CD14-positive monocyte (primary cell): ENCODE results near the gene RASAL3. TPM values are rescaled to one million over a fixed set of nuclear protein-coding genes. Genes with fewer than 3 reads are reported as not detected.
"Not testable (repeated sequence)": the region's sequence is repeated elsewhere in the genome, so short reads cannot be mapped to it uniquely, and the experiment has no call there.

Experiments used
- DNase-seq, 3 donors: peaks; one replicate each; pipeline ENCODE4 v3.0.0-alpha.2; 2011 to 2022
- H2AFZ ChIP-seq: 2 replicates; pipeline ENCODE4 v1.6.0; 2012; ENCODE audit warnings: mild to moderate bottlenecking, low read depth, low read length, inconsistent platforms; ENCODE audit not compliant: insufficient read depth, poor library complexity, severe bottlenecking
- H3K27ac ChIP-seq, 2 donors: 1 replicate in 1 of 2; 2 replicates in 1 of 2; pipeline ENCODE4 v1.5.1; 2012 to 2013; ENCODE audit warnings: low read length in 2 of 2, control low read depth in 1 of 2, inconsistent platforms in 1 of 2, low read depth in 1 of 2, mild to moderate bottlenecking in 1 of 2
- H3K27me3 ChIP-seq, 2 donors: one replicate each; pipeline versions ENCODE4 v1.6.0 to v1.6.1; 2011 to 2013; ENCODE audit warnings: low read length in 2 of 2; ENCODE audit not compliant: control insufficient read depth in 2 of 2, insufficient read depth in 2 of 2
- H3K36me3 ChIP-seq, 2 donors: replicated peaks in 1 of 2; 1 replicate in 1 of 2; 2 replicates in 1 of 2; pipeline versions ENCODE4 v1.5.1 to v1.6.1; 2012 to 2013; ENCODE audit warnings: low read length in 2 of 2, control low read depth in 1 of 2, inconsistent platforms in 1 of 2, mild to moderate bottlenecking in 1 of 2; ENCODE audit not compliant: insufficient read depth in 2 of 2, control insufficient read depth in 1 of 2
- H3K4me1 ChIP-seq, 2 donors: 1 replicate in 1 of 2; 2 replicates in 1 of 2; pipeline versions ENCODE4 v1.5.1 to v1.6.1; 2012 to 2013; ENCODE audit warnings: low read length in 2 of 2, control low read depth in 1 of 2, inconsistent platforms in 1 of 2, mild to moderate bottlenecking in 1 of 2, moderate library complexity in 1 of 2; ENCODE audit not compliant: insufficient read depth in 2 of 2, control insufficient read depth in 1 of 2
- H3K4me2 ChIP-seq: replicated peaks from 2 replicates; pipeline ENCODE3; 2012; ENCODE audit warnings: low read length, moderate library complexity, mild to moderate bottlenecking; ENCODE audit not compliant: poor library complexity, severe bottlenecking; ENCODE audit errors: extremely low read depth
- H3K4me3 ChIP-seq, 3 experiments: fragments of 200-600 bp in 1 of 3; sonication (generic) in 1 of 3; replicated peaks in 1 of 3; 1 replicate in 2 of 3; 2 replicates in 1 of 3; pipeline ENCODE4 v1.5.1; 2011 to 2013; ENCODE audit warnings: low read length in 3 of 3, mild to moderate bottlenecking in 3 of 3, control low read depth in 2 of 3, low read depth in 2 of 3, inconsistent platforms in 1 of 3, moderate library complexity in 1 of 3
- H3K79me2 ChIP-seq: 2 replicates; pipeline ENCODE4 v1.6.0; 2012; ENCODE audit warnings: mild to moderate bottlenecking, control low read depth, inconsistent platforms, low read length, moderate library complexity; ENCODE audit not compliant: insufficient read depth
- H3K9ac ChIP-seq: 2 replicates; pipeline ENCODE4 v1.6.0; 2017; ENCODE audit warnings: low read length, mild to moderate bottlenecking; ENCODE audit not compliant: insufficient read depth, poor library complexity, severe bottlenecking
- H3K9me3 ChIP-seq, 2 donors: replicated peaks in 1 of 2; 1 replicate in 1 of 2; 2 replicates in 1 of 2; pipeline versions ENCODE4 v1.5.1 to v1.6.1; 2012 to 2013; ENCODE audit warnings: low read length in 2 of 2, control low read depth in 1 of 2; ENCODE audit not compliant: control insufficient read depth in 1 of 2, insufficient read depth in 1 of 2
- H4K20me1 ChIP-seq: 2 replicates; pipeline ENCODE4 v1.6.0; 2012; ENCODE audit warnings: mild to moderate bottlenecking, low read length, control low read depth, moderate library complexity; ENCODE audit not compliant: insufficient read depth
- H3K27ac Mint-ChIP-seq, 7 donors: one replicate each; pipeline ENCODE4 v1.8.0; 2020; ENCODE audit warnings: mild to moderate bottlenecking in 7 of 7, mixed read lengths in 7 of 7, moderate library complexity in 6 of 7, inconsistent platforms in 2 of 7
- H3K27me3 Mint-ChIP-seq, 3 donors: one replicate each; pipeline ENCODE4 v1.8.0; 2021 to 2022; ENCODE audit warnings: low read depth in 3 of 3, mild to moderate bottlenecking in 3 of 3, mixed read lengths in 3 of 3, moderate library complexity in 3 of 3, inconsistent platforms in 1 of 3
- H3K36me3 Mint-ChIP-seq, 2 donors: one replicate each; pipeline ENCODE4 v1.8.0; 2020; ENCODE audit warnings: mixed read lengths in 2 of 2, inconsistent platforms in 1 of 2, mild to moderate bottlenecking in 1 of 2
- H3K4me1 Mint-ChIP-seq: one replicate; pipeline ENCODE4 v1.8.0; 2020; ENCODE audit warnings: mild to moderate bottlenecking, mixed read lengths
- H3K4me3 Mint-ChIP-seq, 2 donors: one replicate each; pipeline ENCODE4 v1.8.0; 2020; ENCODE audit warnings: mild to moderate bottlenecking in 2 of 2, mixed read lengths in 2 of 2, moderate library complexity in 1 of 2
- H3K9me3 Mint-ChIP-seq, 7 donors: one replicate each; pipeline ENCODE4 v1.8.0; 2020 to 2022; ENCODE audit warnings: mixed read lengths in 7 of 7, mild to moderate bottlenecking in 6 of 7, moderate library complexity in 6 of 7, inconsistent platforms in 2 of 7
- WGBS: methylation state at CpG from one replicate; pipeline ENCODE4 v1.1.5; 2013; ENCODE audit warnings: missing lambda C conversion rate; ENCODE audit not compliant: insufficient coverage; 5-methylcytosine and 5-hydroxymethylcytosine counted together
- intact Hi-C, 2 donors: fragments of 100-400 bp; cut with micrococcal nuclease; formaldehyde crosslinking; loops; one replicate each; pipeline versions ENCODE4 v1.15.0 to v1.15.1; 2023
- polyA plus RNA-seq, 3 donors: library from polyadenylated mRNA; depleted of rRNA in 1 of 3; unstranded in 2 of 3; stranded (reverse) in 1 of 3; fragments of 300-500 nt in 2 of 3; fragments of >200 nt in 1 of 3; fragmentation: Illumina TruSeq in 2 of 3; gene quantifications; 1 replicate in 2 of 3; 2 replicates in 1 of 3; pipeline ENCODE4 v1.2.3, GENCODE V29; 2012 to 2021
- TF ChIP-seq, protein P1 (sequence below): fragments of 200-600 bp; IDR thresholded peaks from one replicate; pipeline ENCODE4 v1.8.0; 2022; ENCODE audit warnings: antibody characterized with exemption, mild to moderate bottlenecking

Gene RASAL3
- polyA plus RNA-seq, 3 donors: 4.5 to 45.4 (median 13.6) TPM

- H3K9ac ChIP-seq: no peak overlapping the region
- H3K9me3 ChIP-seq: no peaks in the 10 kb centered on the region
- 87% methylated on average over 4 of the region's 4 CpGs for WGBS
- H3K4me3 ChIP-seq: no peak overlapping the region
- Mint-ChIP-seq H3K27ac (peak overlapping the region in 2 of 7 donors; percentile 33 to 40), H3K4me3 (no peak overlapping the region), H3K27me3 (no peaks in the 10 kb centered on the region), H3K36me3 (peaks cover 30 to 56% of the 10 kb centered on the region in 2 donors), H3K4me1 (peaks cover 21% of the 10 kb centered on the region), H3K9me3 (no peaks in the 10 kb centered on the region)
- peaks cover 100% of the 10 kb centered on the region for H3K79me2 ChIP-seq
- TF ChIP-seq, protein P1, sequence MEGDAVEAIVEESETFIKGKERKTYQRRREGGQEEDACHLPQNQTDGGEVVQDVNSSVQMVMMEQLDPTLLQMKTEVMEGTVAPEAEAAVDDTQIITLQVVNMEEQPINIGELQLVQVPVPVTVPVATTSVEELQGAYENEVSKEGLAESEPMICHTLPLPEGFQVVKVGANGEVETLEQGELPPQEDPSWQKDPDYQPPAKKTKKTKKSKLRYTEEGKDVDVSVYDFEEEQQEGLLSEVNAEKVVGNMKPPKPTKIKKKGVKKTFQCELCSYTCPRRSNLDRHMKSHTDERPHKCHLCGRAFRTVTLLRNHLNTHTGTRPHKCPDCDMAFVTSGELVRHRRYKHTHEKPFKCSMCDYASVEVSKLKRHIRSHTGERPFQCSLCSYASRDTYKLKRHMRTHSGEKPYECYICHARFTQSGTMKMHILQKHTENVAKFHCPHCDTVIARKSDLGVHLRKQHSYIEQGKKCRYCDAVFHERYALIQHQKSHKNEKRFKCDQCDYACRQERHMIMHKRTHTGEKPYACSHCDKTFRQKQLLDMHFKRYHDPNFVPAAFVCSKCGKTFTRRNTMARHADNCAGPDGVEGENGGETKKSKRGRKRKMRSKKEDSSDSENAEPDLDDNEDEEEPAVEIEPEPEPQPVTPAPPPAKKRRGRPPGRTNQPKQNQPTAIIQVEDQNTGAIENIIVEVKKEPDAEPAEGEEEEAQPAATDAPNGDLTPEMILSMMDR: no peak
- H3K36me3 ChIP-seq: peaks cover 26 to 41% of the 10 kb centered on the region in 2 donors
- no peak for DNase-seq
- H2AFZ ChIP-seq: no peak overlapping the region
- peaks cover 10 to 13% of the 10 kb centered on the region in 2 donors for H3K4me1 ChIP-seq
- no peaks in the 10 kb centered on the region for H3K27me3 ChIP-seq
- H3K27ac ChIP-seq: no peak overlapping the region
- H4K20me1 ChIP-seq: peaks cover 98% of the 10 kb centered on the region
- intact Hi-C loops: no loop called here
- H3K4me2 ChIP-seq: no peak overlapping the region
These were observed 51.5 kb downstream of the RASAL3 start for GRCh38 chr19:15412832-15413231.

GRCh38 chr19:15411351-15411750 lies 53.0 kb downstream of the RASAL3 start:
- Histone ChIP-seq H4K20me1 (peaks cover 98% of the 10 kb centered on the region), H3K79me2 (peaks cover 100% of the 10 kb centered on the region), H3K36me3 (peaks cover 30 to 54% of the 10 kb centered on the region in 2 donors)
- H3K27ac ChIP-seq, DNase-seq, H3K9me3 Mint-ChIP-seq, H3K4me1 Mint-ChIP-seq, H3K27me3 ChIP-seq, H3K9me3 ChIP-seq, H3K4me2 ChIP-seq, H2AFZ ChIP-seq, H3K4me1 ChIP-seq, H3K4me3 Mint-ChIP-seq, H3K9ac ChIP-seq, H3K27me3 Mint-ChIP-seq, intact Hi-C loops, H3K4me3 ChIP-seq: not testable (repeated sequence)
- peak overlapping the region in 3 of 7 donors; percentile 37 to 75 (median 46) for H3K27ac Mint-ChIP-seq
- no CpG with 5 or more reads among the region's 2 CpGs for WGBS
- peaks cover 33 to 63% of the 10 kb centered on the region in 2 donors for H3K36me3 Mint-ChIP-seq
